VCaP (cell line): ENCODE results near the gene IRF9.

ENCODE experiments used
- H3K27ac ChIP-seq: fragments of 450-650 bp; 2 replicates; pipeline ENCODE4 v1.5.1; 2017
- TF ChIP-seq, protein P1 (sequence below): fragments of 450-650 bp; conservative IDR thresholded peaks from 2 replicates; pipeline ENCODE4 v1.5.1; 2017; ENCODE audit warnings: mild to moderate bottlenecking, moderate library complexity

Gene IRF9

DNA sequence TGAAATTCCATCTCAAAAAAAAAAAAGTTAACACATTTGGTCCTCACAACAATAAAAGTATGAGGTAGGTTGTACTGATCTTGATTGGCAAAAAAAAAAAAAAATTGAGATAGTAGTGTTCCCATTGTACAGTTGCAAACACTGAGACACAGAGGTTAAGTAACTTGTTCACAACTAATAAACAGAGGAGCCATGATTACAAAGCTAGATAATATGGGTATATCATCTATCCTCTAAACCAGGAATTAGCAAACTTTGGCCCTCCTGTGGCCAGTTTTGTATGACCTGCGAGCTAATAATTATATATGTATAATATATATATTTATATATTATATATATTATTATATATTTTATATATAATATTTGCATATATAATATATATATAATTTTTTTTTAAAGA lies 27.3 kb upstream of the IRF9 start:
- TF ChIP-seq, protein P1, sequence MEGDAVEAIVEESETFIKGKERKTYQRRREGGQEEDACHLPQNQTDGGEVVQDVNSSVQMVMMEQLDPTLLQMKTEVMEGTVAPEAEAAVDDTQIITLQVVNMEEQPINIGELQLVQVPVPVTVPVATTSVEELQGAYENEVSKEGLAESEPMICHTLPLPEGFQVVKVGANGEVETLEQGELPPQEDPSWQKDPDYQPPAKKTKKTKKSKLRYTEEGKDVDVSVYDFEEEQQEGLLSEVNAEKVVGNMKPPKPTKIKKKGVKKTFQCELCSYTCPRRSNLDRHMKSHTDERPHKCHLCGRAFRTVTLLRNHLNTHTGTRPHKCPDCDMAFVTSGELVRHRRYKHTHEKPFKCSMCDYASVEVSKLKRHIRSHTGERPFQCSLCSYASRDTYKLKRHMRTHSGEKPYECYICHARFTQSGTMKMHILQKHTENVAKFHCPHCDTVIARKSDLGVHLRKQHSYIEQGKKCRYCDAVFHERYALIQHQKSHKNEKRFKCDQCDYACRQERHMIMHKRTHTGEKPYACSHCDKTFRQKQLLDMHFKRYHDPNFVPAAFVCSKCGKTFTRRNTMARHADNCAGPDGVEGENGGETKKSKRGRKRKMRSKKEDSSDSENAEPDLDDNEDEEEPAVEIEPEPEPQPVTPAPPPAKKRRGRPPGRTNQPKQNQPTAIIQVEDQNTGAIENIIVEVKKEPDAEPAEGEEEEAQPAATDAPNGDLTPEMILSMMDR, result no peak

DNA sequence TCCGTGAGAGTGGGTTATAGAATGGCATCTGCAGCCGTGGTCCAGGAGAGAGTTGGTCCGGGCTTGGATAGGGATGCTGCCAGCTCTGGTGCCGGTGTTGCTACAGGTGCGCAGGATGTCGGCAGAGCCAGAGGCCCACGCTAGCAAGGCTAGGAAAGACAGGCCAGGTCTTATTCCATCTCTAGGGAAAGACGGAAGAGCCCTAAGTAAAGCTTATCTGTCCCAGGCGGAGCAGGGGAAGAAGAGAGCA lies 25.6 kb upstream of the IRF9 start:
- TF ChIP-seq, protein P1, result no peak
- peak overlapping the region; percentile 86 for H3K27ac ChIP-seq

More for the DNA sequence above, 27.3 kb upstream of the IRF9 start:
- H3K27ac ChIP-seq, result no peak overlapping the region

DNA sequence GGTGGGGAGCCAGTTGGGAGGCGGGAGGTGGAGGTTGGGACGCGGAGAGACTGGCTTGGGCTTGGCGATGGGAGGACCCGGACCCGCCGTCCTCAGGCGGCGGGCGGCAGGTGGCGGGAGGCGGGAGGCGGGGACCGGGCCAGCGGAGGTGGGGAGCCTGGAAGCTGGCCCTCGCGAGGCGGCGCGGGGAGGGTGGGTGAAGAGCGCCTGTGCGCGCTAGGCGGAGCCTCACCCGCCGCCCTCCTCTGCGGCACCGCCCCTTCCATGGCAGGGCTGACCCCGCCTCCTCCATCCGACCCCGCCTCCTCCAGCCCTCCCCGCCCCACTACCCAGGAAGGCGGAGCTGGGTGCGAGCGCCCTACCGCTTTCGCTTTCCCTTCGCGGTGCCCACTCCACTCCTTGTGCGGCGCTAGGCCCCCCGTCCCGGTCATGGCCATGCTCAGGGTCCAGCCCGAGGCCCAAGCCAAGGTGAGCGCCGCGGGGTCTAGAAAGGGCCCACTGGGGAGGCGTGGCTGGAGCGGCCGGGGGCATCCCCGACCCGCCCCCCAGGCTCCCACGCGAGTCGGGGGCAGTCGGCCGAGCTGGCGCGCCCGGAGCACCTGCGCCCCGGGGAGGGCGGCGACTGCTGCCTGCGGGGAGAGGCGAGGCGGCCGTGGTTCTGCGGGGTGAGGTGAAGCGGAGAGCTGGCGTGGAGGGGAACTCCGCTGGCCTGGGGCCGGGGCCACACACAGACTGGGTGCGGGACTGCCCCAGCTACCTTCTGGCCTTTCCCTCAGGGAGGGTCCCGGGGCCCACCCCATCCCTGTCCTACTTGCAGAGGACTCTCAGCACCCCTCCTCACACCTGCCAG lies 25.0 kb upstream of the IRF9 start, which contains the start of gene PSME1:
Gene PSME1, plus strand, starts transcription at position 361 of the 850 bp plus-strand sequence. Its CDS starts 69 bp downstream, at position 430.
- H3K27ac ChIP-seq, result peak within 1 kb of the TSS; percentile 86
- TF ChIP-seq, protein P1, result no peak

DNA sequence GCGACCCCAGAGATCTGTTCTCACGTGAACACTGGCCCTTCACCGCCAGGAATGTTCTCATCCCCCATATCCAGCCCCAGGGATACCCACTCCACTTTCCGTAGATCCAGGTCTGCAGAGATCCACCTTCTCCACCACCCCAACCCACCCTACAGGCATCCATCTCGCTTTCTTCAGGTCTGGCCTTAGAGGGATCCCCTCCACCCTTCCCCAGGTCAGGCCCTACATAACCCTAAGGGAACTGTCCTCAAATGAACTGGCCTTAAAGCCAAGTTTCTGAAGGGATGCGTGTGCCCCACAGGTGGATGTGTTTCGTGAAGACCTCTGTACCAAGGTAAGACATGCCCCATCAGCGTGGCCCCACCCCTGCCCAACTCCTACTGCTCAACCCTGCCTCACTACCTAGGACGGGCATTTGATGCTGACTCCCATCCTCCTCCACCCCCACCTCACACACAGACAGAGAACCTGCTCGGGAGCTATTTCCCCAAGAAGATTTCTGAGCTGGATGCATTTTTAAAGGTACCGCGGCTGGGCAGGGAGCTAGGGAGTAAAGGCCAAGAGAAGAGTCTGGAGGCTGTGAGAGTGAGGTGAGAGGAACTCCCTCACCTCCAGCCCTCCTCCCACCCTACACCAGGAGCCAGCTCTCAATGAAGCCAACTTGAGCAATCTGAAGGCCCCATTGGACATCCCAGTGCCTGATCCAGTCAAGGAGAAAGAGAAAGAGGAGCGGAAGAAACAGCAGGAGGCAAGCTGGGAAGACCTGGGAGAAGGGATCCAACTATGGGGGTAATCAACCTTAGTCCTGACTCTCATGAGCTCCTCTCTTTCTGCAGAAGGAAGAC lies 24.2 kb upstream of the IRF9 start:
- H3K27ac ChIP-seq, result peak overlapping the region; percentile 86
- TF ChIP-seq, protein P1, result no peak

DNA sequence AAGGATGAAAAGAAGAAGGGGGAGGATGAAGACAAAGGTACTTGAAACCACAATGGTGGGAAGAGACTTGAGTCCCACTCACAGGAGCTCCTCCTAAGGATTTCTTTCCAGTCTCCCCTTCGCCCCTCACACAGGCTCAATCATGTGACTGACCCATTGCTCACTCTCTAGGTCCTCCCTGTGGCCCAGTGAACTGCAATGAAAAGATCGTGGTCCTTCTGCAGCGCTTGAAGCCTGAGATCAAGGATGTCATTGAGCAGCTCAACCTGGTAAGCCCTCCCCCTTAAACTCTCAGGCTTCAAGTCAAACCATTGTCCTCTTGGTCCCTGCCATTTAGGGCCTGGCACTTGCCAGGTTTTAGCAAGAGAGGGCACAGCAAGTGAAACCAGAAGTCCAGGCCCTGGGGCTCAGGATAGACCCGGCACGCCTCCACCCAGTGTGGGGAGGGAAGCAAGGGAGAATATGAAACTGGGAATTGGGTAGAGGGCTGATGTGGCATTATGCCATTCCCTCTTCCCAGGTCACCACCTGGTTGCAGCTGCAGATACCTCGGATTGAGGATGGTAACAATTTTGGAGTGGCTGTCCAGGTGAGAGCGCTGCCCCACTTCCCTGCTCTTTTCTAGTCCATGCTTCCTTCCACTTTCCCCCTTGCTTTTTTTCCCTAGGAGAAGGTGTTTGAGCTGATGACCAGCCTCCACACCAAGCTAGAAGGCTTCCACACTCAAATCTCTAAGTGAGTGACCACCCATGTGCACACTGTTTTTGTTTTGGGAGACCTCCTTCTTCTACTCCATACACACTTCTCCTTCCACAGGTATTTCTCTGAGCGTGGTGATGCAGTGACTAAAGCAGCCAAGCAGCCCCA lies 23.3 kb upstream of the IRF9 start:
- peak overlapping the region; percentile 86 for H3K27ac ChIP-seq
- TF ChIP-seq, protein P1, result no peak

DNA sequence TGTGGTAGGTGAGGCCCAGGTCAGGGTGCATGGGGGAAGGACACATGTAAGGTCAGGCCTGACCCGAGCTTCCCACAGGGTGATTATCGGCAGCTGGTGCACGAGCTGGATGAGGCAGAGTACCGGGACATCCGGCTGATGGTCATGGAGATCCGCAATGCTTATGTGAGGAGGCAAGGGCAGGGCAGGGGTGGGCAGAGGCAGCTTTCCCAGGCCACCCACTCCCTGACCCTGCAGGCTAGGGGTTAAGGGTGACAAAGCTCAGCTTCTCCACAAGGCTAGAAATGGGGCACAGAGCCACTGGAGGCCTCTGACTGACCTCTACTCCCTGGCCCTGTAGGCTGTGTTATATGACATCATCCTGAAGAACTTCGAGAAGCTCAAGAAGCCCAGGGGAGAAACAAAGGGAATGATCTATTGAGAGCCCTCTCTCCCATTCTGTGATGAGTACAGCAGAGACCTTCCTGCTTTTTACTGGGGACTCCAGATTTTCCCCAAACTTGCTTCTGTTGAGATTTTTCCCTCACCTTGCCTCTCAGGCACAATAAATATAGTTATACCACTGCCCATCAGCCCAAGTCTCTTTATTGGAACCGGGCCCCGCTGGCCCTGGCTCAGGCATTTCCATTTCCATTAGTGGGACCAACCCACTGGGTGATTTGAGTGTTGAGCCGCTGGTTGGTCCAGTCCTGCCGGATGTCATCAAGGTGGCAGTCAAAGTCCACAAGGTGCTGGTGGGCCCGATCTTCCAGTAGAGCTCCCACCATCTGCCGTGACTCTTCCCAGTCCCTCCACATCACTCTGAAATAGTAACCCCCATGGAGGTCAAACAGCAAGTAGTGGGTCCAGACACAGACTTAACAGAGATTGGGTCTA lies 22.4 kb upstream of the IRF9 start:
- peak overlapping the region; percentile 90 for H3K27ac ChIP-seq
- TF ChIP-seq, protein P1, result no peak
